OCI-LY1 (cell line): ENCODE results near the gene SMAD4.
A peak's percentile ranks its signal among the peaks of the same experiment; 100 is the strongest.

ENCODE experiments used
- H2AFZ ChIP-seq: fragments of 200-600 bp; sonication (generic), shearing (Covaris generic); 2 replicates; pipeline ENCODE4 v1.6.0; 2014; ENCODE audit warnings: antibody characterized with exemption, mild to moderate bottlenecking, low read length
- H3F3A ChIP-seq: fragments of 200-600 bp; sonication (generic), shearing (Covaris generic); 2 replicates; pipeline ENCODE4 v1.6.0; 2014; ENCODE audit warnings: mild to moderate bottlenecking, antibody characterized with exemption, low read length, moderate library complexity; ENCODE audit not compliant: insufficient read depth
- H3K27ac ChIP-seq: fragments of 200-600 bp; sonication (generic); 2 replicates; pipeline ENCODE4 v1.5.1; 2014; ENCODE audit warnings: low read length, mixed run types, mild to moderate bottlenecking, low read depth; ENCODE audit not compliant: poor library complexity, severe bottlenecking
- H3K27me3 ChIP-seq: fragments of 200-600 bp; sonication (generic); 2 replicates; pipeline ENCODE4 v1.6.0; 2014; ENCODE audit warnings: antibody characterized with exemption, mild to moderate bottlenecking, low read length, moderate library complexity; ENCODE audit not compliant: insufficient read depth
- H3K36me3 ChIP-seq: fragments of 200-600 bp; sonication (generic); 2 replicates; pipeline ENCODE4 v1.6.1; 2014; ENCODE audit warnings: mild to moderate bottlenecking, antibody characterized with exemption, low read length, moderate library complexity, mixed read lengths; ENCODE audit not compliant: insufficient read depth
- H3K4me1 ChIP-seq: fragments of 200-600 bp; sonication (generic); 2 replicates; pipeline ENCODE4 v1.5.1; 2014; ENCODE audit warnings: mild to moderate bottlenecking, low read length, moderate library complexity; ENCODE audit not compliant: insufficient read depth, severe bottlenecking
- H3K4me2 ChIP-seq: fragments of 200-600 bp; sonication (generic), shearing (Covaris generic); 2 replicates; pipeline ENCODE4 v1.6.1; 2014; ENCODE audit warnings: low read length
- H3K4me3 ChIP-seq: fragments of 200-600 bp; sonication (generic); 2 replicates; pipeline ENCODE4 v1.5.1; 2014; ENCODE audit warnings: low read length, low read depth, mild to moderate bottlenecking, mixed read lengths; ENCODE audit not compliant: poor library complexity, severe bottlenecking
- H3K79me2 ChIP-seq: fragments of 200-600 bp; shearing (Covaris generic); 2 replicates; pipeline ENCODE4 v1.6.1; 2016; ENCODE audit warnings: mixed run types, low read length, mixed read lengths; ENCODE audit not compliant: insufficient read depth
- H3K9ac ChIP-seq: fragments of 200-600 bp; sonication (generic), shearing (Covaris generic); 2 replicates; pipeline ENCODE4 v1.6.1; 2014; ENCODE audit warnings: mild to moderate bottlenecking, low read length, mixed read lengths
- H3K9me2 ChIP-seq: fragments of 200-600 bp; sonication (generic), shearing (Covaris generic); 2 replicates; pipeline ENCODE4 v1.6.1; 2014; ENCODE audit warnings: low read depth, mild to moderate bottlenecking, low read length, mixed read lengths
- H3K9me3 ChIP-seq: fragments of 200-600 bp; shearing (Covaris generic); 2 replicates; pipeline ENCODE4 v1.6.1; 2014; ENCODE audit warnings: low read length, mixed read lengths
- H4K20me1 ChIP-seq: fragments of 200-600 bp; sonication (generic), shearing (Covaris generic); 2 replicates; pipeline ENCODE4 v1.6.0; 2016; ENCODE audit warnings: mild to moderate bottlenecking, low read length; ENCODE audit not compliant: insufficient read depth
- EZH2 ChIP-seq: fragments of 200-600 bp; sonication (generic), shearing (Covaris generic); IDR thresholded peaks from 2 replicates; pipeline ENCODE4 v1.8.0; 2017; ENCODE audit warnings: borderline replicate concordance, mixed run types, mild to moderate bottlenecking, antibody characterized with exemption, low read length, moderate library complexity, mixed read lengths
- TF ChIP-seq, protein P1 (sequence below): fragments of 200-600 bp; sonication (generic), shearing (Covaris generic); IDR thresholded peaks from 2 replicates; pipeline ENCODE4 v1.5.1; 2017; ENCODE audit warnings: mild to moderate bottlenecking, antibody characterized with exemption, low read length, moderate library complexity, mixed read lengths

Gene SMAD4

DNA sequence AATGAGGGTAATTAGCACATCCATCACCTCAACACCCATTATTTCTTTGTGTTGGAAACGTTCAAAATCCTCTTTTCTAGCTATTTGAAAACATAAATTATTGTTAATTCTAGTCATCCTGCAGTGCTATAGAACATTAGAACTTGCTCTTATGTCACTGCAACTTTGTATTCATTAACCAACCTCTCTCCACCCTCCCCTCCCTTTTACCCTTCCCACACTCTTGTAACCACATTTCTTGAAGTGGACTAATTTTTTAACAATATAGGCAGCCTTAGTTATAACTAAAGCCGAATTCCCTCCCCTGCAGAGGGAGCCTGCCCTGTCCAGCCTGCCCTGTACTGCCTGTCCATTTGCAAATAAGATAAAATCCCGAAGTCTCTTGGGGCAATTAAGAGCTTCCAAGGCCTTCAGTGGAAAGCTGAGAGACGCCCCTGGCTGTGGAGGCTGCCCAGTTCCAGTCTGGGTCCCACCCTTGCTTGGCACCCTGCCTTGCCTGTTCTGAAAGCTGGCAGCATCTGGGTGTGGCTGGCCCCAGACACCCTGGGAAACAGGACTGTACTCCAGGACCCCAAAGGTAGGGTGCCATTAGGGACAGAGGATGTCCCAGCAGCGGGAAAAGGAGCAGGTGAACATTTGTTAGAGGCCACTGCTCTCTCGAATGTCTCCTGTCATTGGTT, 102.4 kb downstream of the SMAD4 start:
- no peak overlapping the region for H3K9ac ChIP-seq
- no peaks in the 10 kb centered on the region for H3K27me3 ChIP-seq
- TF ChIP-seq EZH2: no peak
- TF ChIP-seq, protein P1, sequence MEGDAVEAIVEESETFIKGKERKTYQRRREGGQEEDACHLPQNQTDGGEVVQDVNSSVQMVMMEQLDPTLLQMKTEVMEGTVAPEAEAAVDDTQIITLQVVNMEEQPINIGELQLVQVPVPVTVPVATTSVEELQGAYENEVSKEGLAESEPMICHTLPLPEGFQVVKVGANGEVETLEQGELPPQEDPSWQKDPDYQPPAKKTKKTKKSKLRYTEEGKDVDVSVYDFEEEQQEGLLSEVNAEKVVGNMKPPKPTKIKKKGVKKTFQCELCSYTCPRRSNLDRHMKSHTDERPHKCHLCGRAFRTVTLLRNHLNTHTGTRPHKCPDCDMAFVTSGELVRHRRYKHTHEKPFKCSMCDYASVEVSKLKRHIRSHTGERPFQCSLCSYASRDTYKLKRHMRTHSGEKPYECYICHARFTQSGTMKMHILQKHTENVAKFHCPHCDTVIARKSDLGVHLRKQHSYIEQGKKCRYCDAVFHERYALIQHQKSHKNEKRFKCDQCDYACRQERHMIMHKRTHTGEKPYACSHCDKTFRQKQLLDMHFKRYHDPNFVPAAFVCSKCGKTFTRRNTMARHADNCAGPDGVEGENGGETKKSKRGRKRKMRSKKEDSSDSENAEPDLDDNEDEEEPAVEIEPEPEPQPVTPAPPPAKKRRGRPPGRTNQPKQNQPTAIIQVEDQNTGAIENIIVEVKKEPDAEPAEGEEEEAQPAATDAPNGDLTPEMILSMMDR: no peak
- H3K79me2 ChIP-seq: no peaks in the 10 kb centered on the region
- H3K9me3 ChIP-seq: no peaks in the 10 kb centered on the region
- H3K4me1 ChIP-seq: peaks cover 16% of the 10 kb centered on the region
- H4K20me1 ChIP-seq: no peaks in the 10 kb centered on the region
- H3F3A ChIP-seq: no peaks in the 10 kb centered on the region; the same call in 1 of the 2 replicates
- H3K4me2 ChIP-seq: no peak overlapping the region
- H2AFZ ChIP-seq: no peak overlapping the region
- no peaks in the 10 kb centered on the region for H3K9me2 ChIP-seq
- no peak overlapping the region for H3K27ac ChIP-seq
- H3K4me3 ChIP-seq: no peak overlapping the region
- no peaks in the 10 kb centered on the region for H3K36me3 ChIP-seq

DNA sequence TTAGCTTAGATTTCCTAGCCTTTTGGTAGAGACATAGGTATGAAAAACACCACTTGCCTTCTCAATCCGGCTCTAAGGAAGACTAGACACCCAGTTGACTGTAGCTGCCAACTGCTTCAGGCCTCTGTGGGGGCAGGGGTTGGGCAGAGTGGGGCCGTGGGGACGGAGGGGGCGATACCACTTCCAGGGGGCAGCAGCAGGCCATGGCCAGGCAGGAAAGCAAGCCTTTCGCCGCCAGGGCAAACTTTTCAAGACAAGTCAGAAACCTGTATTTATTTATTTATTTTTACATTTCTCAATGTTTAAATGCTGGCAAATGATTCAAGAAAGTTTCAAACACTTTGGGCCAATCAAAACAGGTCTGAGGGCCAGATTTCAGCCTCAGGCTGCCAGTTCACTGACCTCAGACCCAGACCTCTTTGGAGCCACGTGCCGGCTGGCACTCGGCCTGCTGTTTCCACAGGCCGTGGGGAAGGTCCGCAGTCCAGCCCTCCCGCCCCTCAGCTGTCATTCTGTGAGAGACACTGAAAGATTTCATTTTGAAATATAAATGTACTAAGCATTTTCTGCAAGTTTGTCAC, 103.7 kb downstream of the SMAD4 start:
- H3K36me3 ChIP-seq: no peaks in the 10 kb centered on the region
- H3K9me2 ChIP-seq: no peaks in the 10 kb centered on the region
- TF ChIP-seq, protein P1: no peak
- TF ChIP-seq EZH2: no peak
- H3K27ac ChIP-seq: peak overlapping the region; percentile 41
- H3K4me2 ChIP-seq: no peak overlapping the region
- H3K9ac ChIP-seq: no peak overlapping the region
- no peak overlapping the region for H3K4me3 ChIP-seq
- H2AFZ ChIP-seq: no peak overlapping the region
- no peaks in the 10 kb centered on the region for H3K27me3 ChIP-seq
- H3K4me1 ChIP-seq: peaks cover 28% of the 10 kb centered on the region
- no peaks in the 10 kb centered on the region for H3K79me2 ChIP-seq
- H4K20me1 ChIP-seq: no peaks in the 10 kb centered on the region
- H3F3A ChIP-seq: no peaks in the 10 kb centered on the region; the same call in 1 of the 2 replicates
- H3K9me3 ChIP-seq: no peaks in the 10 kb centered on the region
